HG02759 (cell line): Measurements from ENCODE around the gene SHROOM3.

Experiments
- ATAC-seq: cut with Tn5 transposase; IDR thresholded peaks from one replicate; pipeline ENCODE4 v1.9.1; 2021; ENCODE audit warnings: mild to moderate bottlenecking, moderate library complexity; ENCODE audit not compliant: unreplicated experiment

SHROOM3 gene

GRCh38 chr4:76688619-76689144 is 253.7 kb downstream of the SHROOM3 start:
- no peak for ATAC-seq

- ATAC-seq, result peak; percentile 64
These were observed 254.3 kb downstream of the SHROOM3 start for GRCh38 chr4:76689145-76689817.

GRCh38 chr4:76690011-76690905 is 255.2 kb downstream of the SHROOM3 start:
- no peak for ATAC-seq

- ATAC-seq, result no peak
These were observed 255.9 kb downstream of the SHROOM3 start for GRCh38 chr4:76690906-76691275.

GRCh38 chr4:76691807-76692582 is 257.0 kb downstream of the SHROOM3 start:
- ATAC-seq, result no peak

- no peak for ATAC-seq
These were observed 257.7 kb downstream of the SHROOM3 start for GRCh38 chr4:76692761-76693160.

GRCh38 chr4:76694056-76694455 is 259.0 kb downstream of the SHROOM3 start:
- no peak for ATAC-seq

GRCh38 chr4:76696109-76696508 is 261.1 kb downstream of the SHROOM3 start:
- ATAC-seq, result no peak

GRCh38 chr4:76697129-76697803 is 262.2 kb downstream of the SHROOM3 start:
- peak; percentile 88 for ATAC-seq

- no peak for ATAC-seq
These were observed 263.1 kb downstream of the SHROOM3 start for GRCh38 chr4:76698141-76698540.

- ATAC-seq, result no peak
These were observed 264.8 kb downstream of the SHROOM3 start for GRCh38 chr4:76699751-76700310.

GRCh38 chr4:76702440-76703122 is 267.6 kb downstream of the SHROOM3 start:
- ATAC-seq, result no peak

GRCh38 chr4:76703123-76703490 is 268.1 kb downstream of the SHROOM3 start:
- ATAC-seq, result no peak

GRCh38 chr4:76703676-76704075 is 268.6 kb downstream of the SHROOM3 start:
- no peak for ATAC-seq

GRCh38 chr4:76704133-76704881 is 269.3 kb downstream of the SHROOM3 start:
- no peak for ATAC-seq

GRCh38 chr4:76705472-76705871 is 270.4 kb downstream of the SHROOM3 start:
- ATAC-seq, result no peak

GRCh38 chr4:76706581-76706980 is 271.6 kb downstream of the SHROOM3 start:
- no peak for ATAC-seq

- no peak for ATAC-seq
These were observed 274.1 kb downstream of the SHROOM3 start for GRCh38 chr4:76708971-76709771.
